Measurements from ENCODE around the gene RASA3. TPM values are rescaled to one million over a fixed set of nuclear protein-coding genes. Genes with fewer than 3 reads are reported as not detected.

RASA3 gene
- total and polyA plus RNA-seq, 2 of the 8 experiments (the other 6 are each of a cell fraction or from before 2014, with no cell fraction given) = 7.5 to 21.9 TPM

DNA sequence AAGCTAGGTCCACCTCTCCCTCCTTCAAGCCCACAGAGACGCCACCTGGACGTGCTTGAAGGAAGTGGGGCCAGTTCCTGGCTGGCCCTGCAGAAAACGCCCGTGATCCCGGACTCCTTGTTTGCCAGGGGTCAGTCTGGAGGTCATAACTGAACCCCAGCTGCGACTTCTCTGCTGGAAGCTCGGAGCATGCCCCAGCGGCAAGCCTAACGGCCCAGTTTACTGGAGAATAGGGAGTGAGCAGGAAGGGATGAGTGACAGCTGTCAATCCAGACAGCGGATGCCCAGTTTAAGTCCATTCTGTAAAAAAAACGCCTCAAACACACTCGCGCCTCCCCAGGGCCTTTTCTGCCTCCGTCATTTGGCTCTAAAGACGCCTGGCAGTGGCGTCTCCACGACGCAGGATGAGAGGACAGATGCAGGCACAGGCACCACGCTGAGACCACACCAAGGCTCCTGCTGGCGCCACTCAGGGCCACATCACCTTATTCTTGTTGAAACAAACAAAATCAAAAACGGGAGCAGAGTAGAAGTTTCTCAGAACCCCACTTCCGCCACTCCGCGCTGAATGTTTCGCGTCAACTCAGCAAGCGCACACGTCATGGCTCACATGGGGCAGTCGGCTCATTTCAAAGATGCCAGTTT lies 57.6 kb downstream of the RASA3 start:
- H3K27me3 ChIP-seq (replicated peaks in 1 of 4; ENCODE audit: control insufficient read depth in 3 of 4, extremely low read depth in 1 of 4, insufficient read depth in 3 of 4, low read length in 3 of 4) = no peaks in the 10 kb centered on the region
- no peak overlapping the region for H2BK12ac ChIP-seq (ENCODE audit: low read depth, low read length)
- H3K14ac ChIP-seq (ENCODE audit: insufficient read length) = no peak overlapping the region
- no peak overlapping the region for H3K18ac ChIP-seq (ENCODE audit: extremely low read depth, low read length)
- H4K5ac ChIP-seq (ENCODE audit: insufficient read length, low read depth, low read length) = no peak overlapping the region
- no peak overlapping the region for H3K56ac ChIP-seq (replicated peaks; ENCODE audit: insufficient read length, low read depth, low read length)
- ChIA-PET POLR2A (ENCODE audit: partially characterized antibody) (no interaction called here), CTCF (ENCODE audit: partially characterized antibody) (interaction anchor here (1.0 to 1.1 kb wide), 2 partner anchors 10 to 152 kb away, joined by 3 read pairs; no protein-coding TSS in a partner anchor)
- no peaks in the 10 kb centered on the region for H3K36me3 ChIP-seq (ENCODE audit: control insufficient read depth in 2 of 4, insufficient read depth in 4 of 4, low read length in 3 of 4)
- no peak overlapping the region for H2BK20ac ChIP-seq (ENCODE audit: low read length)
- no peak overlapping the region for H2AK5ac ChIP-seq (ENCODE audit: low read depth, low read length)
- no peak overlapping the region for H2BK5ac ChIP-seq (ENCODE audit: low read depth, low read length)
- H3K27ac ChIP-seq (ENCODE audit: low read depth, low read length) = no peak overlapping the region
- no peaks in the 10 kb centered on the region; a peak in 1 of 4 replicates for H3K9me3 ChIP-seq (ENCODE audit: insufficient read depth in 2 of 2, low read depth in 1 of 2, low read length in 1 of 2)
- no peak overlapping the region for H2BK120ac ChIP-seq (replicated peaks; ENCODE audit: low read depth, low read length)
- no peak overlapping the region for H2BK15ac ChIP-seq (ENCODE audit: low read length)
- H3K4me3 ChIP-seq (ENCODE audit: extremely low read depth in 1 of 4, insufficient read depth in 2 of 4, low read depth in 3 of 4, low read length in 4 of 4) = no peak overlapping the region
- no peak overlapping the region for H3K4ac ChIP-seq (replicated peaks; ENCODE audit: insufficient read length, low read depth, low read length)
- H3K4me2 ChIP-seq (ENCODE audit: insufficient read depth in 1 of 2, low read depth in 2 of 2, low read length in 2 of 2) = no peak overlapping the region
- H2AFZ ChIP-seq (ENCODE audit: low read length) = no peak overlapping the region
- H3K79me2 ChIP-seq (ENCODE audit: control insufficient read depth in 1 of 2, insufficient read depth in 2 of 2, low read length in 2 of 2) = peaks cover 0 to 4% of the 10 kb centered on the region in 2 experiments; a peak in 1 of 4 replicates
- peaks cover 0 to 15% of the 10 kb centered on the region in 2 experiments for H4K20me1 ChIP-seq (replicated peaks in 1 of 2; ENCODE audit: control insufficient read depth in 1 of 2, insufficient read depth in 2 of 2, low read length in 2 of 2)
- H4K91ac ChIP-seq (replicated peaks; ENCODE audit: insufficient read length, low read length) = no peak overlapping the region
- no peak overlapping the region for H3K23ac ChIP-seq (ENCODE audit: insufficient read length)
- H3K23me2 ChIP-seq (ENCODE audit: low read depth, low read length) = no peaks in the 10 kb centered on the region
- peaks cover 10% of the 10 kb centered on the region for H3K79me1 ChIP-seq (ENCODE audit: low read depth, low read length)
- 90% methylated on average over 29 of the region's 29 CpGs; no CpG with 5 or more reads in 1 of the 2 experiments for WGBS, 2 experiments (ENCODE audit: extremely low coverage in 1 of 2, insufficient coverage in 1 of 2, insufficient read length in 1 of 2, insufficient replicate concordance in 2 of 2, low coverage in 1 of 2, low lambda C conversion rate in 2 of 2, missing lambda C conversion rate in 1 of 2)
- FAIRE-seq = no peak
- no peak overlapping the region for H4K8ac ChIP-seq (ENCODE audit: extremely low read depth, insufficient read depth, low read length)
- DNase-seq (ENCODE audit: low read depth in 1 of 2, low spot score in 2 of 2) = no peak
- no peak overlapping the region for H3K9ac ChIP-seq (replicated peaks in 1 of 4; ENCODE audit: extremely low read depth in 1 of 4, low read depth in 3 of 4, low read length in 3 of 4)
- peaks cover 0 to 3% (median 1%) of the 10 kb centered on the region in 4 experiments; a peak in 3 of 7 replicates for H3K4me1 ChIP-seq (replicated peaks in 1 of 4; ENCODE audit: control insufficient read depth in 3 of 4, insufficient read depth in 4 of 4, low read length in 3 of 4)
- TF ChIP-seq TAF1 (IDR thresholded peaks at IDR 0.05; ENCODE audit: low read depth, low read length) (no peak), MAFK (IDR thresholded peaks at IDR 0.05; ENCODE audit: low read depth, low read length) (no peak), TCF12 (IDR thresholded peaks at IDR 0.05; ENCODE audit: low read depth, low read length) (no peak), SUZ12 (IDR thresholded peaks at IDR 0.05; ENCODE audit: low read length) (no peak), NANOG (IDR thresholded peaks at IDR 0.05; ENCODE audit: insufficient read depth, low read depth, low read length, poor library complexity, severe bottlenecking) (no peak)
- TF ChIP-seq, protein P1, sequence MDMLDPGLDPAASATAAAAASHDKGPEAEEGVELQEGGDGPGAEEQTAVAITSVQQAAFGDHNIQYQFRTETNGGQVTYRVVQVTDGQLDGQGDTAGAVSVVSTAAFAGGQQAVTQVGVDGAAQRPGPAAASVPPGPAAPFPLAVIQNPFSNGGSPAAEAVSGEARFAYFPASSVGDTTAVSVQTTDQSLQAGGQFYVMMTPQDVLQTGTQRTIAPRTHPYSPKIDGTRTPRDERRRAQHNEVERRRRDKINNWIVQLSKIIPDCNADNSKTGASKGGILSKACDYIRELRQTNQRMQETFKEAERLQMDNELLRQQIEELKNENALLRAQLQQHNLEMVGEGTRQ (IDR thresholded peaks at IDR 0.05; ENCODE audit: low read length) = no peak
